Measurements from ENCODE around the gene NETO1.

Gene NETO1

DNA sequence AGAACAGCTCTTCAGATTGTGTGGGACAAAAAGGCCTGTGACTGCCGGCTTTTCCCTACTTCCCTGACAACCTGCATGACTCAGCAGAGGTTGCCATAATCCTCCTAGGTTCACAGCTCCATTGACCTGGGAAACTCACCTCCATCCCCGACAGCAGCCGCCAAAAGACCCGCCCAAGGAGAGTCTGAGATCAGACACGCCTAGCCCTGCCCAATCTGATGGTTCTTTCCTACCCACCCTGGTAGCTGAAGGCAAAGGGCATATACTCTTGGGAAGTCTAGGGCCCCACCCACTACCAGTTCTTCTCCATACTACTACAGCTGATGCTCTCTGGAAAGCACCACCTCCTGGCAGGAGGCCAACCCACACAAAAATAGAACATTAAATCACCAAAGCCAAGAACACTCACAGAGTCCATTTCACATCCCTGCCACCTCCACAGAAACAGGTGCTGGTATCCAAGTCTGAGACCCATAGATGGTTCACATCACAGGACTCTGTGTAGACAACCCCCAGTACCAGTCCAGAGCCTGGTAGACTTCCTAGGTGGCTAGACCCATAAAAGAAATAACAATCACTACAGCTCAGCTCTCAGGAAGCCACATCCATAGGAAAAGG is 140.6 kb downstream of the NETO1 start:
- DNase-seq (ENCODE audit: low read depth), result no peak

DNA sequence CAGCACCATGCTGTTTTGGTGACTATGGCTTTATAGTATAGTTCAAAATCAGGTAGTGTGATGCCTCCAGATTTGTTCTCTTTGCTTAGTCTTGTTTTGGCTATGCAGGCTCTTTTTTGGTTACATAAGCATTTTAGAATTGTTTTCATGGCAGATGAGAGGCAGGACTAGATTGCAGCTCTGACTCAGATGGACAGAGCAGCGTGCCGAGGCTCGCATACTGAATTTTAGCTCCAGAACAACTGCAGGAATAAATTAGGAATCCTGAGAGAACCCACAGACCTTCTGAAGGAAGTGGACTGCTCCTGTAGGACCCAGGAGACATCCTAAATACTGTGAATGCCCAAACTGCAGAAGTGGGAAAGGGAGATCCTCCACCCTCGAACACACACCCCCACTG is 141.6 kb downstream of the NETO1 start:
- no peak for DNase-seq (ENCODE audit: low read depth)

- no peak for DNase-seq (ENCODE audit: low read depth)
Measured at GRCh38 chr18:72721330-72721729, 146.5 kb downstream of the NETO1 start.

DNA sequence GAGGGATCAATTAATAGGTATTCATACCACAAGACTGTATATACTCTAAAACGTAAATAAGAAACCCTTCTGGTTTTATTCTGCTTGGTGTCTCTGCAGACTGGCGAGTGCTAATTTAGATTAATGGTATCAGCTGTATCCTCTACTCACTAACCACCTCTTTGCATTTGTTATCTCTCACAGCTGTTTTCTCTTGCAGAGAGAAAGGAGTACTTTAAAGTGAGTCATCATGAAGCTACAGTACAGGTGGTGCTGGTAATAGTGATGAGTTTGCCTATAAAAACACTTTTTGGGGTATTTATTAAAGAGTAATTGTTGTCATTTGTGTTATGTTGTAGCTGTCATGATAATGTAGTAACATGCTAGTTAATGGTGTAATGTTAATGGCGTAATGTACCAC is 147.7 kb downstream of the NETO1 start:
- DNase-seq (ENCODE audit: low read depth), result no peak

DNA sequence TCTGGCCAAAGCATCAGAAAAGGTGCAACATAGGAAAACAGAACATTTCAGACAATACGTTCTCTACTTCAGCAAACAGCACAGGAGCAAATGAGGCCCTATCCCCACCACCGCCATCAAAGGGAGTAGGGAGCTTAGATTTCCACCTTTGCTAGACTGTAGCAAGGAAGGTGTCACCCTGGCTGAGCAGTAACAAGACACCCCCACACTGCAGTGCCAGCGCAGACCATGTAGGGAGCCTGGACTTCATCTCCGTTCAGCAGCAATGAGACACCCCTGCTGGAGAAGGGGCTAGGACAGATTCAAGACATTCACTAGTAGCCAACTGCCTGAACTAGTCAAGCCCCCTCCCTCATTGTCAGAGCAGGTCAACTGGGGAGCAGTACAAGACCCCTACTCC is 163.6 kb downstream of the NETO1 start:
- DNase-seq (ENCODE audit: low read depth), result no peak

DNA sequence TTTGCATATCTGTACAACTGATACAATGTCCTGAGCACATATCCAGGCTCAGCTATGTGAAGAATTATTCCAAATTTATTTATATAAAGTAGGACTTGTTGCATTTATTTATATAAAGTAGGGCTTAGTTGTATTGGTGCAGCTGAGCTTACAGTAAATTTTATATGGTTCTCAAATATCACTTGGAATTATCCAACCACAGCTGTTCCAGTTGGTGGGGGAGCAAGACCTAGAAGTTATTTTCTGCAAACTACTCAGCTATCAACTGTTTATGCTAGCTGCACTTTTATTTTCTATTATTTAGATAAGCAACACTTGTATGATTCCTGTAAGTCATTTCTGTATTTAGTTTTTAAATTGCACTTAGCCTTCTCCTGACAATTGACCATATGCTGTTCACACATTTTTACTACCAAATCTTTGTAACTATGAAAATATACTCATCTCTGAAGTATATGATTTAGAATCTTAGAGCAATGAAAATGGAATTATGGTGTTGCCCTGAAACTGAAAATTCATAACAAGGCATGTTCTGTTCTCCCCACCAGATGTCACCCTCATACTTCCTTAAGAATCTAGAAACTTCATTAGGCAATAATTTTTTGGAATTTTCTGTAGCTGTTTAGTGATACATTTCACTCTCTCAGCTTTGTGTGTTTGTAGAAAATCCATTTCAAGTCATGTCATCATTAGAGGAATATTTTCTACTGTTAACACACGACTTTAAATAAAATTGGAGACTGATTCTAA is 166.7 kb downstream of the NETO1 start:
- DNase-seq (ENCODE audit: low read depth), result no peak

GRCh38 chr18:72697706-72698105 is 170.1 kb downstream of the NETO1 start:
- no peak for DNase-seq (ENCODE audit: low read depth)

DNA sequence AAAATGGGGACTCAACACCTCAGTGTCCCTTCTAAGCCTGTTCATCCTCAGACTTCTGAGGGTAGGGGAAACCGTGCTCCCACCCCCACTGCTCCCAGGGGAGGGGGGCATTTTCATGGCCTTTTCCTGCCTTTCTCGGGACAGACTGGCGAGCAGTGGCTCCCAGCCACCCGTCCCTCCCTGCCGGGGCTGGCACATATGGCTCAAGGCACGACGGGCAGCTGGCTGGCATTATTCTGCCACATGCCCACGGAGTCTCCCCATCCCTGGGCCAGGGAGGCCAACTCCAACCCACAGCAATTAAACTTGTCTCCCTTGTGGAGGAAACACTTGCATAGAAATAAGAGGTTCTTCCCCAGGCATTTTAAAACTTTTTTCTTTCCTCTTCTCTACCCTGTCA is 175.2 kb downstream of the NETO1 start:
- no peak for DNase-seq (ENCODE audit: low read depth)
